Measurements from ENCODE around the gene FDXACB1.
"Not testable (repeated sequence)": the region's sequence is repeated elsewhere in the genome, so short reads cannot be mapped to it uniquely, and the experiment has no call there.

The FDXACB1 gene

GRCh38 chr11:111908639-111909305 is 29.8 kb upstream of the FDXACB1 start:
- DNase-seq, result no peak

- no peak for DNase-seq
Observed at GRCh38 chr11:111906680-111907079, 27.7 kb upstream of the FDXACB1 start.

- no peak for DNase-seq
Observed at GRCh38 chr11:111905411-111905810, 26.4 kb upstream of the FDXACB1 start.

GRCh38 chr11:111886844-111887243 is 7.9 kb upstream of the FDXACB1 start:
- no peak for DNase-seq

GRCh38 chr11:111886032-111886431 is 7.1 kb upstream of the FDXACB1 start:
- no peak for DNase-seq

DNA sequence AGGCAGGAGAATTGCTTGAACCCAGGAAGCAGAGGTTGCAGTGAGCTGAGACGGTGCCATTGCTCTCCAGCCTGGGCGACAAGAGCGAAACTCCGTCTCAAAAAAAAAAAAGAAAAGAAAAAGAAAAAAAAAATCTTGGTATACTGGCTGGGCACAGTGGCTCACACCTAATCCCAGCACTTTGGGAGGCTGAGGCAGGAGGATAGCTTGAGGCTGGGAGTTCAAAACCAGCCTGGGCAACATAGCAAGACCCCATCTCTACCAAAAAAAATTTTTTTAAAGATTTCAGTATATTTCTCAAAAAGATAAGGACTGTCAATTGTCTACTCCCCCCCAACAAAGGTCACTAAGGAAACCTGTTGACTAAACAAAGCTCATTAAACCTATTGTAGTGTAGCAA is 6.1 kb upstream of the FDXACB1 start:
- not testable (repeated sequence) for DNase-seq

- DNase-seq, result no peak
Observed at GRCh38 chr11:111882202-111882601, 3.2 kb upstream of the FDXACB1 start.

DNA sequence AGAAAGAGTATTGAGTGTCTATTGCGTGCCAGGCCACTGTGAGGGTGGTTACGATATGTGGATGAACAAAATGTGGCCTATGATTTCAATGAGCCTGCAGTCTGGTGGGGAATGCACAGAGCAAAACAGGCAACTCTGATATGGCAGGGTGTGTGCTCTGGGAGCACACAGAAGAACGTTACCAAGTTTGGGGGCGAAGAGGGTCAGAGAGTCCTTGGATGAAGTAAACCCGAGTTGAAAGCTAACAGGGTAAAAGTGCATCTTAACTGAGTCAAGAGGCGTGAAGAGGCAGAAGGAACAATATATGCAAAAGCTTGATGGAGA is 634 bp upstream of the FDXACB1 start:
- no peak for DNase-seq

DNA sequence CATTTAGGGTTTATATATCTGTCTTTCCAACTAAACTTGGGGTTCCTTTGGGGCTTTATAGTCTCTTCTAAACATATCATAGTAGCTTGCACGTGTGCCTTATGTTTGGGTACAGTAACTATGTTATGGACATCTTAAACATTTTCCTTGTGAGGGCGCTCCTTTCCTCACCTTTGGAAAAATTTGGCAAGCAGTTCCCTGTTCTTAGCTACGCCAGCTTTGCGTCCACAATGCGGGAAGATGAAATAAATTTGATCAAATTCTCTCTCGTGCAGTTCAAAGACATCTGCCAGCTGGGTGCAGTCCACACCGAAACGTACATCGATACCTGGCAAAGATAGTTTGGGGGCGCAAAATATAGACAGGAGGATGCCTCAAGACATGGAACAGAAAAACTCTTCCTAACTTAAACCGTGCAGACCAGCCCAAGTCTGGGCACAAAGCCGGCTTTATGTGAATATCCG is 548 bp downstream of the FDXACB1 start:
- DNase-seq, result peak; percentile 22

GRCh38 chr11:111871693-111872161 is 7.2 kb downstream of the FDXACB1 start:
- no peak for DNase-seq

- DNase-seq, result peak; percentile 57
Observed at GRCh38 chr11:111870886-111871692, 7.9 kb downstream of the FDXACB1 start, which contains the start of gene ALG9. ALG9 (minus strand) TSS chr11:111871581; CDS start chr11:111871482, 99 bp downstream.

DNA sequence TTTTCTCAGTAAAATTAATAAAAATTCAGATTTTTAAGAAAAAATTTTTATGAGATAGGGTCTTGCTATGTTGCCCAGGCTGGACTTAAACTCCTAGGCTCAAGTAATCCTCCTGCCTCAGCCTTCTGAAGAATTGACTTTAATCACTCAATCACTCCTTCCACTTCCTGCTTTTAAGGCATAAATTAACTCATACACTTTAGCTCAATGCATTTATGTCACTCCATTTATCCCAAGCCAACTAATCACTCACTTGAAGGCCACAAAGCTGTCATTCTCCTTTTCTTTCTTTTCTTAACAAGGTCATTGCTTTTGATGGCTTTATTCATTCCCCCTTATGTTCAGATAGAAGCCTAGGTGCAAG is 8.5 kb downstream of the FDXACB1 start:
- no peak for DNase-seq

DNA sequence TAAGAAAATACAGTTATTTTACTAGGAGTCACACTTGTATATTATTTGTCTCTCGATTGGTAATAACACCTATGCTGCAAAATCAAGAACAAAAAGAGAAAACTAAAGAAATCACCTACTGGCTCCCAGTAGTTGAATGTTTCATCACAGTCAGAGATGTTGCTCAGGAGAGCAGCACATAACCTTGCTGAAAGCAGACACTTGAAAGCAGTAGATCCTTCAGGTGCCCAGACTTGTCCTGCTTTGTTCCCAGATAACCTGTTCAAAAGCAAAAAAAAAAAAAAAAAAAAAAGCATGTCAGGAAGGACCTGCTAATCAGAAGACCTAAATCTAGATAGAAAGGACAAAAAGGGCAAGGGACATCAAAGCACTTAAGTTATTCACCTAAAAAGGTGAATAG is 8.9 kb downstream of the FDXACB1 start:
- no peak for DNase-seq

- DNase-seq, result no peak
Observed at GRCh38 chr11:111860257-111860656, 18.7 kb downstream of the FDXACB1 start.

GRCh38 chr11:111855506-111855905 is 23.5 kb downstream of the FDXACB1 start:
- DNase-seq, result no peak

DNA sequence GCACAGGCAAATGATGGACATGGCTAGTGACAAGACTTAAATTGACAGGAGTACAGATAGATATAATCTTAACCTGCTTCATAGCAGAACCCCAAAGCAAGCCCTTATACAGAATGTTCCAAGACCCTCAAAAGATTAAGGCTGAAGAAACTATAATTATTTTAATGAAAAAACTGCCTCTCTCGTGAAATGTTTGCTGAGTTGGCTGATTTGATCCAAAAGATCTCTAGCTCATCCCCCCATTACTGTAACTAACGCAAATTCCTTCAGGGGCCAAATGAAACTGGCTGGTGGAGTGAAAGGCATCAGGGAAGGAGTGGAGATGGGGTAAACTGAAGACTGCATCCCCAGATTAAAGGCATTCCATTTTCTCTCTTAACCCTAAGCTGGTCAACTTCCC is 26.9 kb downstream of the FDXACB1 start:
- DNase-seq, result no peak

DNA sequence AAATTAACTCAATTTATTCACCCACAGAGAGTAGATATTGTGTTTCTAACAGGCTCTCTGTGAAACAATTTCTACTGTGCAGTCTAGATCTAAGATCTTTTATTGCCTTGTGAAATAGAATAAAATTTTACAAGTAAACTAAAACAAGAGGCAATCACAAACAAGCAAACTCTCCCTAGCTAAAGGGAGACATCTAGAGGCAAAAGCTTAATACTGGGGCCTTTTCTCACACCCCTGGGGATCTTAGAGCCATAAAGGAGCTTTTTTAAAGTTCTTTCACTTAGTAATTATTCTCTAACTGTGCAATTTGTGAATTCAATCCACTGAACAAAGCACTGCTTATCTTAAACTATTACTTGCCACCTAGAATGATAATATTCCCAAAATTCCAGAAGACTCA is 27.3 kb downstream of the FDXACB1 start:
- no peak for DNase-seq

GRCh38 chr11:111851067-111851466 is 27.9 kb downstream of the FDXACB1 start:
- DNase-seq, result no peak

DNA sequence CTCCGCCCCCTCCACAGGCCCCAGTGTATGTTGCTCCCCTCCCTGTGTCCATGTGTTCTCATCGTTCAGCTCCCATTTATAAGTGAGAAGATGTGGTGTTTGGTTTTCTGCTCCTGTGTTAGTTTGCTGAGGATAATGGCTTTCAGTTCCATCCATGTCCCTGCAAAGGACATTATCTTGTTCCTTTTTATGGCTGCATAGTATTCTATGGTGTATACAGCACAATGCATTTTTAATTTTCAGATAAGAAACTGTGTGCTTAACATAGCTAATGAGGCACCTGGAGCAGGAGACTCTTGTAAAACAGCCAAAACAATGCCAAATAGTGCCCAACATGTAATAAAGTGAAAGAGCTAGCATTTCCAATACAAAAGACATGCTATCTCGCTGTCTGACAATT is 29.3 kb downstream of the FDXACB1 start:
- DNase-seq, result no peak

GRCh38 chr11:111846636-111847035 is 32.3 kb downstream of the FDXACB1 start:
- DNase-seq, result no peak

DNA sequence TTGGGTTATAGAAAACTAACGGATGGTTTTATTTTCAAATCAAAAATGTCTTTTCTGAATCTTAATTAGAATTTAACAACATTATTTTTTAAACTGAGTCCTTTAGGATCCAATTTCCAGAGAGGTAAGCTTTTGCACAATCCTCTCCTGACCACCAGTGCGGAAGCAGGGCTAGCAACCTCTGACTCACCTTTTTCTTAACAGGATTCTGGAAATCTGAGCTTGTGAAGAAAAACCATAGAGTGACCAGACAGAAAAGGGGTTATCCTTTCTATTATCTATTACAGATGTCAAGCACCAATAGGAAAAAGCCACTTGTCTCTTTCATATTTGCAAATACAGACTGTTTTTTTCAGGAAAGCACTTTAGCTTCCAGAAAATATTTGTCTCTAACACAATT is 32.9 kb downstream of the FDXACB1 start:
- no peak for DNase-seq

DNA sequence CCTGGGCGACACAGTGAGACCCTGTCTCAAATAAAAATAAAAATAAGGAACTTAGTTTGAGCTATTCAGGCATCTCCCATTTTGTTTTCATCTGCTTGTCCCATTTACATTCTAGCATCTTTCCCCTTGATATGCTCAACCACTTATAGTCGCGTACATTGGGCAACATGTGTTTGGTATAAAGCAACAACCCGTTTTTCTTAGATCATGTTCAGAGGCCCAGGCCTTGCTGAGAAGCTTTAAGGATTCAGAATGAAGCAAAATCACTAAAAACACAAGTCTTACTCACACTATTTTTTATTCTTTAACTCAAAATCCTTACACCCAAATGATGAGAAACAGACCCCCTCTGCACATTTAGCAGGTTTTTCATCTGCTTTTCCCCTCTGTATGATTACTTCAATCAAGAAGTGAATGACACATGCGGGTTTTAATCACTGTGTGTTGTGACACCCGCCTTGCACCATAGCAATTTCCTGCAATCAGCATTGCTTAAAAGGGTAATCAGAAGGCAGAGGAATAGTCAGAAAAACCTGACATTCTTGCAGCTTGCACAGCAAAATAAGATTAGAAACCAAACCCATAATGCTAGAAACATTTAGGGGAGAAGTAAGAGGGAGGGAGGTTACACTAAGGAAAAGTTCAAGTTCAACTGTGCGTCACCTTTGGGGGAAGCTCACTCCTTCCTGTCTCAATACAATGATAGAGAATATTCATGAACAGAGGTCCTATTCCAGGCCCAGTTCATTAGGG is 33.5 kb downstream of the FDXACB1 start:
- DNase-seq, result no peak

DNA sequence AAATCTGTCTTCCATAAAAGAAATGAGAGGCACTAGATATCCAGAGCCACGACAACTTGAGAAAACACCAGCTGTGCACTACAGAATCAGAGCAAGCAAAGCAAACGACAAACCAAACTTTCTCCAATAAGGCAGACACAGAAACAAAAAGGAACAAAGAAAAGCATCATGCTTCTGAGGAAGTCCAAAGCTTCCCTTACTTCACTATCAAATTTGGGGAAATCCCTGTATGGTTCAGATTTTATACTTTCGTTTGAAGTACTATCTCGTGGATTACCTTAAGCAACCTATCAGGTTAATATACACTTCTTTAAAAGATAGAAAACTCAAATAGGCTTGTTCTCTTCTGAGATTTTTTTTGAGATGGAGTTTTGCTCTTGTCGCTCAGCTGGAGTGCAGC is 35.3 kb downstream of the FDXACB1 start:
- no peak for DNase-seq
